ENCODE data around the gene TTPAL.

The TTPAL gene

DNA sequence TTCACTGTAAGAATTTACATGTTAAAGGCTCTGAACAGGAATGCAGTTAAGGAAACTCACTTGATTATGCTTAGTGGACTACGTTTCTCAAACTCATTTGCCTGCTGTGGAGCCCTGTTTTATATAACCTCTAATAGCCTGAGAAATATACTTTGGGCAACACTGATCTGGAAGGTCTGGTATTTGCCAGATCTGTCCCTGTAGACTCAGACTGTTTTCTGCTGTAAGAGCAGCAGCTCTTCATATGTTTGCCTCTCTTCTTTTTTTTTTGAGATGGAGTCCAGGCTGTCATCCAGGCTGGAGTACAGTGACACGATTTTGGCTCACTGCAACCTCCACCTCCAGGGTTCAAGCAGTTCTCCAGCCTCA, 10.1 kb downstream of the TTPAL start:
- TF ChIP-seq CTCF (IDR thresholded peaks at IDR 0.05; ENCODE audit: low read depth, low read length), result no peak
- H3K4me3 ChIP-seq (replicated peaks in 1 of 2; ENCODE audit: low read depth in 2 of 2, low read length in 2 of 2), result no peak overlapping the region
- no peak for DNase-seq (ENCODE audit: low read depth in 2 of 2)

DNA sequence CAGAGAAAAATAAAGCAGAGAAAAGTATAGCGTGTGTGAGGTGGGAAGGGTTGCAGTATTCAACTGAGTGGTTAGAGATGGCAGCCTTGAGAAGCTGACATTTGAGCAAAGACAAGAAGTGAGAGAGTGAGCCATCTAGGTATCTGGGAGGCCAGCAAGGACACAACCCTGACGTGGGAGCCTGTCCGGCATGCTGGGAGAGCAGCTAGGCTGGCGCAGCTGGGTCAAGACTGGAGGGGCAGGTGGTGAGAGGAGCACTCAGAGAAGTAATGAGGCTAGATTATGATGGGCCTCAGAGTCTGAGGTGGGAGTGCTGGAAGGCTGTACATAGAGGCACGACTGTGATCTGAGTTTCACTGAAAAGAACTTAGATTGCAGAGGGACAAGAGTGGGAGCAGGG, 12.9 kb downstream of the TTPAL start:
- no peak for DNase-seq (ENCODE audit: low read depth in 2 of 2)
- H3K4me3 ChIP-seq (replicated peaks in 1 of 2; ENCODE audit: low read depth in 2 of 2, low read length in 2 of 2), result no peak overlapping the region
- TF ChIP-seq CTCF (IDR thresholded peaks at IDR 0.05; ENCODE audit: low read depth, low read length), result no peak

DNA sequence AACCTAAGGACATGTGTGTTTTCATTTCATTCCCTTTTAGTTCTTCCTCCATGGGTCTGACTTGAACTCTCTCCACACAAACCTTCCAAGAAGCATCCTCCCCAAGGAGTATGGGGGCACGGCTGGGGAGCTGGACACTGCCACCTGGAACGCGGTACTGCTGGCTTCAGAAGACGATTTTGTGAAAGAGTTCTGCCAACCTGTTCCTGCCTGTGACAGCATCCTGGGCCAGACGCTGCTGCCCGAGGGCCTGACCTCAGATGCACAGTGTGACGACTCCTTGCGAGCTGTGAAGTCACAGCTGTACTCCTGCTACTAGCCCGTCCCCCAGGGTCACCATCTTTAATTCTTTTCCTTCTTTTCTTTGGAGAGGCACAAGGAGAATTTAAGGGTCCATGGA, 13.5 kb downstream of the TTPAL start:
- H3K4me3 ChIP-seq (replicated peaks in 1 of 2; ENCODE audit: low read depth in 2 of 2, low read length in 2 of 2), result no peak overlapping the region
- TF ChIP-seq CTCF (IDR thresholded peaks at IDR 0.05; ENCODE audit: low read depth, low read length), result no peak
- DNase-seq (ENCODE audit: low read depth in 2 of 2), result no peak

GRCh38 chr20:44489931-44490330, 14.3 kb downstream of the TTPAL start:
- no peak for TF ChIP-seq CTCF (IDR thresholded peaks at IDR 0.05; ENCODE audit: low read depth, low read length)
- DNase-seq (ENCODE audit: low read depth in 2 of 2), result no peak
- H3K4me3 ChIP-seq (replicated peaks in 1 of 2; ENCODE audit: low read depth in 2 of 2, low read length in 2 of 2), result no peak overlapping the region

- no peak overlapping the region for H3K4me3 ChIP-seq (replicated peaks in 1 of 2; ENCODE audit: low read depth in 2 of 2, low read length in 2 of 2)
- DNase-seq (ENCODE audit: low read depth in 2 of 2), result peak; percentile 62 to 92
- no peak for TF ChIP-seq CTCF (IDR thresholded peaks at IDR 0.05; ENCODE audit: low read depth, low read length)
Measured at GRCh38 chr20:44491635-44492395, 16.1 kb downstream of the TTPAL start.

- DNase-seq (ENCODE audit: low read depth in 2 of 2), result peak in 1 of 2 donors; percentile 93
Measured at GRCh38 chr20:44494266-44494665, 18.6 kb downstream of the TTPAL start.

More at GRCh38 chr20:44494266-44494665, 18.6 kb downstream of the TTPAL start:
- no peak for TF ChIP-seq CTCF (IDR thresholded peaks at IDR 0.05; ENCODE audit: low read depth, low read length)
- H3K4me3 ChIP-seq (replicated peaks in 1 of 2; ENCODE audit: low read depth in 2 of 2, low read length in 2 of 2), result no peak overlapping the region

Measured in cardiac fibroblast (primary cell).